WERI-Rb-1 (cell line): ENCODE data around the gene CABP7.

Experiments
- DNase-seq: peaks from one replicate; pipeline ENCODE4 v3.0.0-alpha.2; 2020
- H3K27ac ChIP-seq: fragments of 250-450 bp; sonication (Bioruptor Pico); 2 replicates; pipeline ENCODE4 v1.5.1; 2020; ENCODE audit warnings: mild to moderate bottlenecking, moderate library complexity
- H3K27me3 ChIP-seq: fragments of 250-450 bp; sonication (Bioruptor Pico); 2 replicates; pipeline ENCODE4 v1.5.1; 2021; ENCODE audit warnings: mild to moderate bottlenecking, low read depth, moderate library complexity; ENCODE audit not compliant: insufficient read depth, severe bottlenecking
- H3K36me3 ChIP-seq: fragments of 250-450 bp; sonication (Bioruptor Pico); 2 replicates; pipeline ENCODE4 v1.5.1; 2020; ENCODE audit warnings: mild to moderate bottlenecking, moderate library complexity
- H3K4me3 ChIP-seq: 2 replicates; pipeline ENCODE4 v1.5.1; 2011; ENCODE audit warnings: low read depth, mild to moderate bottlenecking, control low read depth, low read length
- H3K9me3 ChIP-seq: fragments of 250-450 bp; sonication (Bioruptor Pico); 2 replicates; pipeline ENCODE4 v1.5.1; 2021; ENCODE audit warnings: mild to moderate bottlenecking, moderate library complexity; ENCODE audit not compliant: severe bottlenecking
- CTCF ChIP-seq: IDR thresholded peaks from 2 replicates; pipeline ENCODE4 v1.5.1; 2011; ENCODE audit warnings: low read depth, mild to moderate bottlenecking, control low read depth, inconsistent platforms, low read length

Gene CABP7

GRCh38 chr22:29720811-29721323, 1.1 kb downstream of the CABP7 start:
- no peak for TF ChIP-seq CTCF
- peaks cover 6% of the 10 kb centered on the region for H3K27me3 ChIP-seq

GRCh38 chr22:29722151-29722550, 2.3 kb downstream of the CABP7 start:
- Histone ChIP-seq H3K27ac (no peak overlapping the region), H3K27me3 (peaks cover 6% of the 10 kb centered on the region), H3K4me3 (no peak overlapping the region), H3K36me3 (no peaks in the 10 kb centered on the region), H3K9me3 (no peaks in the 10 kb centered on the region)
- TF ChIP-seq CTCF: no peak
- no peak for DNase-seq

More at GRCh38 chr22:29720811-29721323, 1.1 kb downstream of the CABP7 start:
- Histone ChIP-seq H3K4me3 (peak overlapping the region; percentile 40), H3K9me3 (no peaks in the 10 kb centered on the region), H3K36me3 (no peaks in the 10 kb centered on the region), H3K27ac (no peak overlapping the region)
- DNase-seq: no peak

GRCh38 chr22:29722587-29722986, 2.8 kb downstream of the CABP7 start:
- Histone ChIP-seq H3K4me3 (no peak overlapping the region), H3K27ac (no peak overlapping the region), H3K27me3 (peaks cover 6% of the 10 kb centered on the region), H3K9me3 (no peaks in the 10 kb centered on the region), H3K36me3 (no peaks in the 10 kb centered on the region)
- TF ChIP-seq CTCF: no peak
- no peak for DNase-seq

DNA sequence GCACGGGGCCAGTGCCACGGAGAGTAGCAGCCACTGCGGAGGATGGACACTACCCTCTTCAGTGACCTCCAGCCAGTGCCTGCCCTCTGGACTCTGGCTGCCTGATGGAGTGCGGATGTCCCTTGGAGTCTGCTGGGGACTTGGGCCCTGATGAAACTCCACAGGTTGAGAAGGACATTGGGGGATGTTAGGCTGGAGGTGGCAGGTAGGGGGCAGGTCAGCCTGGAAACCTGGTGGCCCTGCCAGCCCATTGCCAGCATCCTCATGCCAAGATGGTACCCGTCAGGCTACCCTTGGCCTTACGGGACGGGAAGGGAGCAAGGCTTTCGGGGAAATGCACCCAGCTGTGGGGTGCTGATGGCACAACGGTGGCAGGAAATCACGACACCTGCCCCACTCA, 4.0 kb downstream of the CABP7 start:
- no peak for DNase-seq
- TF ChIP-seq CTCF: peak; percentile 33; the same call in 1 of the 2 replicates
- Histone ChIP-seq H3K9me3 (no peaks in the 10 kb centered on the region), H3K36me3 (no peaks in the 10 kb centered on the region), H3K4me3 (no peak overlapping the region), H3K27ac (no peak overlapping the region), H3K27me3 (peaks cover 6% of the 10 kb centered on the region)

DNA sequence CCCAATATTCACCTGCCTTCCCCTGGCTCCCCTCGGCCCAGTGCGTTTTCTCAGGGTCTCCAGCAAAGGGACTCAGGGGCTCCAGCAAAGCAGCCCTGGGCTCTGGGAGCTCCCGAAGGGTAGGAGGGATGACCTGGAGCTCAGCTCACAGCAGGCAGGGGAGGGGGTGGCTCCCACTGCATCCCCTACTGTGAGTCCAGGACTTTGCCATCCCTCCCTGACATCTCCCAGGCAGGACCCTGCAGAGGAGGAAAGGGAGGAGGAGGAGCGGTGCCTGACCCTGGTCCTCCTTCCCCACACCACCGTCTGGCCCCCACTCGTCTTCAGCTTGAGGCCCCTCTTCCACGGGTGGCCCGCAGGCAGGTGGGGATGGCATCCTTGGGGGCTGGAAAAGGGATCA, 5.0 kb downstream of the CABP7 start:
- no peak overlapping the region for H3K4me3 ChIP-seq
- no peaks in the 10 kb centered on the region for H3K9me3 ChIP-seq
- no peak for DNase-seq
- H3K36me3 ChIP-seq: no peaks in the 10 kb centered on the region
- H3K27me3 ChIP-seq: peaks cover 2% of the 10 kb centered on the region
- TF ChIP-seq CTCF: no peak
- no peak overlapping the region for H3K27ac ChIP-seq

- no peak overlapping the region for H3K27ac ChIP-seq
- DNase-seq: no peak
- no peaks in the 10 kb centered on the region for H3K36me3 ChIP-seq
- TF ChIP-seq CTCF: no peak
- H3K4me3 ChIP-seq: no peak overlapping the region
- no peaks in the 10 kb centered on the region for H3K27me3 ChIP-seq
- H3K9me3 ChIP-seq: no peaks in the 10 kb centered on the region
Observed at GRCh38 chr22:29726106-29726505, 6.3 kb downstream of the CABP7 start.
